Muscle of back (tissue), 11 donors: Measurements from ENCODE around the gene STEAP1. TPM values are rescaled to one million over a fixed set of nuclear protein-coding genes. Genes with fewer than 3 reads are reported as not detected.
"Not testable (repeated sequence)": the region's sequence is repeated elsewhere in the genome, so short reads cannot be mapped to it uniquely, and the experiment has no call there.

ENCODE experiments used
- DNase-seq, 3 donors: peaks; one replicate each; pipeline versions ENCODE4 v3.0.0 to v3.0.0-alpha.2; 2013
- polyA plus RNA-seq, 10 donors: library from polyadenylated mRNA; unstranded; fragments of 120-200 nt; gene quantifications; one replicate each; pipeline ENCODE4 v1.2.1, GENCODE V29; 2013; ENCODE audit not compliant: insufficient read length in 10 of 10

Gene STEAP1
- polyA plus RNA-seq, 10 donors, result 0.66 to 4.5 (median 3.2) TPM

GRCh38 chr7:90172624-90173023 is 18.4 kb downstream of the STEAP1 start:
- no peak for DNase-seq

- DNase-seq, result no peak
Measured at GRCh38 chr7:90173127-90173844, 19.0 kb downstream of the STEAP1 start.

GRCh38 chr7:90175667-90176066 is 21.4 kb downstream of the STEAP1 start:
- no peak for DNase-seq

- no peak for DNase-seq
Measured at GRCh38 chr7:90176195-90176594, 21.9 kb downstream of the STEAP1 start.

- no peak for DNase-seq
Measured at GRCh38 chr7:90178166-90178565, 23.9 kb downstream of the STEAP1 start.

- peak in 1 of 3 donors; percentile 68 for DNase-seq
Measured at GRCh38 chr7:90178679-90179278, 24.5 kb downstream of the STEAP1 start.

- no peak for DNase-seq
Measured at GRCh38 chr7:90180011-90180585, 25.8 kb downstream of the STEAP1 start.

- no peak for DNase-seq
Measured at GRCh38 chr7:90180649-90181048, 26.4 kb downstream of the STEAP1 start.

- no peak for DNase-seq
Measured at GRCh38 chr7:90181485-90181884, 27.2 kb downstream of the STEAP1 start.

- DNase-seq, result not testable (repeated sequence)
Measured at GRCh38 chr7:90186290-90186689, 32.0 kb downstream of the STEAP1 start.

GRCh38 chr7:90187507-90188050 is 33.3 kb downstream of the STEAP1 start:
- no peak for DNase-seq

GRCh38 chr7:90188281-90188680 is 34.0 kb downstream of the STEAP1 start:
- DNase-seq, result no peak

- no peak for DNase-seq
Measured at GRCh38 chr7:90190995-90191394, 36.7 kb downstream of the STEAP1 start.

GRCh38 chr7:90191648-90192047 is 37.4 kb downstream of the STEAP1 start:
- no peak for DNase-seq

- peak in 1 of 3 donors; percentile 18 for DNase-seq
Measured at GRCh38 chr7:90192876-90193750, 38.8 kb downstream of the STEAP1 start.

- DNase-seq, result no peak
Measured at GRCh38 chr7:90194911-90195809, 40.9 kb downstream of the STEAP1 start.

- no peak for DNase-seq
Measured at GRCh38 chr7:90201500-90202195, 47.4 kb downstream of the STEAP1 start.

- no peak for DNase-seq
Measured at GRCh38 chr7:90207956-90208355, 53.7 kb downstream of the STEAP1 start.

GRCh38 chr7:90209776-90210175 is 55.5 kb downstream of the STEAP1 start:
- DNase-seq, result no peak

- DNase-seq, result no peak
Measured at GRCh38 chr7:90210475-90210874, 56.2 kb downstream of the STEAP1 start.
